K562 (cell line): ENCODE results near the gene USP22. TPM values are rescaled to one million over a fixed set of nuclear protein-coding genes. Genes with fewer than 3 reads are reported as not detected.

Experiments
- ATAC-seq: fragments of 200-7000 bp; cut with Tn5 transposase; 3 replicates; pipeline ENCODE4 v1.9.1; 2020; ENCODE audit warnings: moderate library complexity
- BruUV-seq: library from RNA; stranded (reverse); fragments of 400-500 nt; replicated peaks from 2 replicates; lab custom pipeline; 2021; lab: Mats Ljungman, UMichigan
- CTCF ChIA-PET: fragments of 300-600 bp; formaldehyde crosslinking; extraction: SDS; loops from one replicate; lab custom pipeline; 2021; ENCODE audit warnings: low intra/inter-chr PET ratio; lab: Yijun Ruan, JAX
- POLR2A ChIA-PET: fragments of 300-600, 350-650 bp; sonication (Branson Sonifier 250); formaldehyde crosslinking; extraction: SDS; loops from one replicate; lab custom pipeline; 2021; ENCODE audit warnings: antibody characterized with exemption, inconsistent platforms; lab: Yijun Ruan, JAX
- DNase-seq, 4 experiments: peaks; one replicate each; pipeline versions ENCODE4 v3.0.0 to v3.0.0-alpha.2; 2011 to 2018; ENCODE audit warnings: low spot score in 3 of 4, mixed read lengths in 3 of 4; ENCODE audit errors: extremely low read depth in 1 of 4
- FAIRE-seq: peaks from 2 replicates; lab custom pipeline; 2011; peaks lifted over from hg19 to GRCh38; lab: Jason Lieb, UNC
- H2AFZ ChIP-seq: 2 replicates; pipeline ENCODE4 v1.6.0; 2011; ENCODE audit warnings: low read depth, low read length, control low read depth, inconsistent platforms
- H3K27ac ChIP-seq: fragments of 200-600 bp; 3 replicates; pipeline ENCODE4 v1.8.0; 2011; ENCODE audit warnings: low read depth, mild to moderate bottlenecking, control low read depth, inconsistent platforms, low read length, moderate library complexity, mixed read lengths; ENCODE audit errors: extremely low read depth
- H3K27me3 ChIP-seq, 2 experiments: fragments of 300-600 bp in 1 of 2; 2 replicates in 1 of 2; 3 replicates in 1 of 2; pipeline versions ENCODE4 v1.6.0 to v1.8.0; 2011; ENCODE audit warnings: inconsistent platforms in 2 of 2, low read length in 2 of 2, mild to moderate bottlenecking in 1 of 2, mixed read lengths in 1 of 2, moderate library complexity in 1 of 2; ENCODE audit not compliant: control insufficient read depth in 2 of 2, insufficient read depth in 2 of 2
- H3K36me3 ChIP-seq: fragments of 300-600 bp; 3 replicates; pipeline ENCODE4 v1.8.0; 2011; ENCODE audit warnings: mild to moderate bottlenecking, low read length, inconsistent platforms; ENCODE audit not compliant: control insufficient read depth, insufficient read depth
- H3K4me1 ChIP-seq, 2 experiments: fragments of 200-600 bp in 1 of 2; replicated peaks in 1 of 2; 2 replicates in 1 of 2; 3 replicates in 1 of 2; pipeline versions ENCODE4 v1.5.1 to v1.8.0; 2011; ENCODE audit warnings: inconsistent platforms in 2 of 2, low read length in 2 of 2, mild to moderate bottlenecking in 1 of 2, mixed read lengths in 1 of 2, moderate library complexity in 1 of 2; ENCODE audit not compliant: control insufficient read depth in 2 of 2, insufficient read depth in 2 of 2
- H3K4me2 ChIP-seq: 2 replicates; pipeline ENCODE4 v1.6.1; 2011; ENCODE audit warnings: low read length, control low read depth, inconsistent platforms, mixed read lengths; ENCODE audit not compliant: insufficient read depth
- H3K4me3 ChIP-seq: fragments of 200-600 bp; sonication (generic), shearing (Covaris generic); 2 replicates; pipeline ENCODE4 v1.5.1; 2016; ENCODE audit warnings: control low read depth, inconsistent platforms
- H3K79me2 ChIP-seq: fragments of 200-600 bp; 3 replicates; pipeline ENCODE4 v1.8.0; 2011; ENCODE audit warnings: low read length, inconsistent platforms; ENCODE audit not compliant: control insufficient read depth, insufficient read depth
- H3K9ac ChIP-seq, 2 experiments: 2 replicates each; pipeline versions ENCODE4 v1.6.0 to v1.6.1; 2011; ENCODE audit warnings: low read depth in 2 of 2, low read length in 2 of 2, control low read depth in 1 of 2, inconsistent platforms in 1 of 2, mild to moderate bottlenecking in 1 of 2, mixed read lengths in 1 of 2; ENCODE audit not compliant: insufficient read depth in 1 of 2
- H3K9me1 ChIP-seq: one replicate; pipeline ENCODE4 v1.6.0; 2011; ENCODE audit warnings: inconsistent platforms, mild to moderate bottlenecking, low read length, moderate library complexity; ENCODE audit not compliant: control insufficient read depth, insufficient read depth
- H3K9me3 ChIP-seq: replicated peaks from 2 replicates; pipeline ENCODE4 v1.5.1; 2011; ENCODE audit warnings: low read depth, low read length, inconsistent platforms; ENCODE audit not compliant: control insufficient read depth, insufficient read depth
- H4K20me1 ChIP-seq: replicated peaks from 2 replicates; pipeline ENCODE4 v1.6.1; 2011; ENCODE audit warnings: low read length, inconsistent platforms, mixed read lengths; ENCODE audit not compliant: control insufficient read depth, insufficient read depth
- AFF4 ChIP-seq: sonication (generic); formaldehyde crosslinking; IDR thresholded peaks from 2 replicates; pipeline ENCODE4 v1.8.0; 2023; ENCODE audit warnings: mild to moderate bottlenecking, missing genetic modification reagents
- CHD4 ChIP-seq: fragments of 200-600 bp; sonication (generic); IDR thresholded peaks from 3 replicates; pipeline ENCODE4 v1.6.1; 2012; ENCODE audit warnings: low read depth, mild to moderate bottlenecking, mixed read lengths, low read length, inconsistent platforms; ENCODE audit not compliant: insufficient read depth, insufficient replicate concordance, poor library complexity, severe bottlenecking
- HDAC6 ChIP-seq: IDR thresholded peaks from 2 replicates; pipeline ENCODE4 v1.6.1; 2012; ENCODE audit warnings: low read depth, mild to moderate bottlenecking, control low read depth, inconsistent platforms, low read length, moderate library complexity
- ILF3 ChIP-seq: fragments of 450-650 bp; IDR thresholded peaks from 2 replicates; pipeline ENCODE4 v1.6.1; 2018; ENCODE audit warnings: antibody characterized with exemption, mild to moderate bottlenecking, moderate library complexity, borderline replicate concordance
- PRMT5 ChIP-seq: sonication (generic); formaldehyde crosslinking; IDR thresholded peaks from 2 replicates; pipeline ENCODE4 v1.5.0; 2020; ENCODE audit warnings: missing genetic modification reagents
- RBM22 ChIP-seq: fragments of 200-400 bp; formaldehyde crosslinking; IDR thresholded peaks from 2 replicates; pipeline ENCODE4 v1.6.1; 2018; ENCODE audit warnings: low read length, low read depth; ENCODE audit not compliant: poor library complexity, severe bottlenecking
- RFX5 ChIP-seq: IDR thresholded peaks from 2 replicates; pipeline ENCODE4 v1.6.1; 2011; ENCODE audit warnings: low read depth, mild to moderate bottlenecking, improper control_type of control experiment, low read length
- TAF15 ChIP-seq: fragments of 200-400 bp; formaldehyde crosslinking; IDR thresholded peaks from 2 replicates; pipeline ENCODE4 v1.6.1; 2017; ENCODE audit warnings: mild to moderate bottlenecking, low read depth, low read length, moderate library complexity
- TEAD1 ChIP-seq, 2 experiments: fragments of 450-650 bp in 1 of 2; sonication (generic) in 1 of 2; formaldehyde crosslinking; IDR thresholded peaks; 2 replicates each; pipeline versions ENCODE4 v1.4.0 to v1.8.0; 2020 to 2022; ENCODE audit warnings: mild to moderate bottlenecking in 2 of 2, missing genetic modification reagents in 1 of 2
- XRCC5 ChIP-seq: fragments of 200-400 bp; formaldehyde crosslinking; IDR thresholded peaks from 2 replicates; pipeline ENCODE4 v1.6.1; 2017; ENCODE audit warnings: low read depth, mild to moderate bottlenecking, low read length
- ZBTB43 ChIP-seq: sonication (generic); formaldehyde crosslinking; IDR thresholded peaks from 2 replicates; pipeline ENCODE4 v1.8.0; 2023; ENCODE audit warnings: mild to moderate bottlenecking, missing genetic modification reagents
- ZNF165 ChIP-seq: fragments of 250-450 bp; sonication (Bioruptor Pico); IDR thresholded peaks from 2 replicates; pipeline ENCODE4 v1.4.0; 2020; ENCODE audit warnings: borderline replicate concordance
- ZNF695 ChIP-seq: fragments of 450-650 bp; formaldehyde crosslinking; IDR thresholded peaks from 2 replicates; pipeline ENCODE4 v1.4.0; 2020; ENCODE audit warnings: mild to moderate bottlenecking, moderate library complexity
- WGBS: fragments of 100-300 bp; shearing (Covaris generic); methylation state at CpG from one replicate; pipeline ENCODE4 v1.1.6; 2016; ENCODE audit warnings: low coverage, mixed read lengths; ENCODE audit not compliant: insufficient coverage; ENCODE audit errors: missing lambda C conversion rate; 5-methylcytosine and 5-hydroxymethylcytosine counted together
- in situ Hi-C: fragments of 300-500 bp; cut with MboI; formaldehyde crosslinking; loops from 4 replicates; pipeline ENCODE4 v1.15.0; 2018; ENCODE audit warnings: inconsistent platforms, mixed read lengths
- intact Hi-C: fragments of 100-400 bp; cut with micrococcal nuclease; formaldehyde crosslinking; loops from 2 replicates; pipeline ENCODE4 v1.14.2; 2022
- polyA plus RNA-seq, 8 experiments: library from polyadenylated mRNA; depleted of rRNA in 4 of 8; stranded (reverse) in 5 of 8; unstranded in 3 of 8; fragments of >200 nt; fragmentation: Nextera tagmentation in 2 of 8; fragmentation: Illumina TruSeq in 1 of 8; extraction: Ambion mirVana in 2 of 8; extraction: Trizol in 1 of 8; gene quantifications; 2 replicates each; pipeline versions ENCODE4 v1.2.1 to v1.2.3, GENCODE V29; 2011 to 2014; ENCODE audit warnings: inconsistent platforms in 1 of 8, missing spikeins in 1 of 8
- total RNA-seq, 7 experiments: library from RNA; depleted of rRNA in 6 of 7; stranded (reverse); fragments of >200 nt in 6 of 7; fragmentation: Illumina TruSeq in 2 of 7; extraction: Trizol in 2 of 7; gene quantifications; 2 replicates each; pipeline versions ENCODE4 v1.2.1 to v1.2.3, GENCODE V29; 2011 to 2021; ENCODE audit warnings: low replicate concordance in 1 of 7

USP22 gene
- total and polyA plus RNA-seq, 9 of the 15 experiments (the other 6 are each of a cell fraction or from before 2014, with no cell fraction given), result 6.5 to 113 (median 58.9) TPM

- FAIRE-seq, result no peak
- no peak for TF ChIP-seq ZNF165 (CRISPR knock-in tag)
- TF ChIP-seq XRCC5, result no peak
- TF ChIP-seq AFF4, result no peak
- no peak for TF ChIP-seq ILF3
- TF ChIP-seq TEAD1 (CRISPR knock-in tag; IDR thresholded peaks at IDR 0.05), result no peak
- TF ChIP-seq ZNF695 (CRISPR knock-in tag), result no peak
- no peak for TF ChIP-seq TAF15
- no peak for TF ChIP-seq RFX5
- TF ChIP-seq ZBTB43 (CRISPR knock-in tag), result no peak
- TF ChIP-seq HDAC6, result no peak
- no peak for TF ChIP-seq CHD4
- TF ChIP-seq PRMT5 (CRISPR knock-in tag), result no peak
- TF ChIP-seq RBM22, result no peak
Measured at GRCh38 chr17:20993863-20994778, 48.7 kb downstream of the USP22 start.

More at GRCh38 chr17:20993863-20994778, 48.7 kb downstream of the USP22 start:
- Histone ChIP-seq H2AFZ (no peak overlapping the region), H3K27ac (no peak overlapping the region), H3K36me3 (no peaks in the 10 kb centered on the region), H3K4me3 (no peak overlapping the region), H3K4me1 (peaks cover 0 to 22% of the 10 kb centered on the region in 2 experiments; a peak in 2 of 5 replicates), H3K9me3 (no peaks in the 10 kb centered on the region), H3K9ac (no peak overlapping the region; a peak in 1 of 4 replicates), H3K4me2 (no peak overlapping the region), H3K9me1 (peaks cover 3% of the 10 kb centered on the region), H3K27me3 (no peaks in the 10 kb centered on the region), H4K20me1 (0 out of 2 replicates have a peak, but pooled peaks cover 5% of the 10 kb centered on the region), H3K79me2 (no peaks in the 10 kb centered on the region)
- intact Hi-C loops (loop anchor here (2.0 to 5.0 kb wide), 2 partner anchors 49 to 192 kb away; no protein-coding TSS in a partner anchor), in situ Hi-C loops (no loop called here)
- no peak for ATAC-seq
- BruUV-seq, result no TSS peak
- ChIA-PET CTCF (no interaction called here), POLR2A (interaction anchor here (1.0 kb wide), 1 partner anchor 86 kb away, joined by 3 read pairs; no protein-coding TSS in a partner anchor)
- no peak for DNase-seq
- 35% methylated on average over 15 of the region's 18 CpGs for WGBS
